ENCODE measurements around the gene CIBAR2.

DNA sequence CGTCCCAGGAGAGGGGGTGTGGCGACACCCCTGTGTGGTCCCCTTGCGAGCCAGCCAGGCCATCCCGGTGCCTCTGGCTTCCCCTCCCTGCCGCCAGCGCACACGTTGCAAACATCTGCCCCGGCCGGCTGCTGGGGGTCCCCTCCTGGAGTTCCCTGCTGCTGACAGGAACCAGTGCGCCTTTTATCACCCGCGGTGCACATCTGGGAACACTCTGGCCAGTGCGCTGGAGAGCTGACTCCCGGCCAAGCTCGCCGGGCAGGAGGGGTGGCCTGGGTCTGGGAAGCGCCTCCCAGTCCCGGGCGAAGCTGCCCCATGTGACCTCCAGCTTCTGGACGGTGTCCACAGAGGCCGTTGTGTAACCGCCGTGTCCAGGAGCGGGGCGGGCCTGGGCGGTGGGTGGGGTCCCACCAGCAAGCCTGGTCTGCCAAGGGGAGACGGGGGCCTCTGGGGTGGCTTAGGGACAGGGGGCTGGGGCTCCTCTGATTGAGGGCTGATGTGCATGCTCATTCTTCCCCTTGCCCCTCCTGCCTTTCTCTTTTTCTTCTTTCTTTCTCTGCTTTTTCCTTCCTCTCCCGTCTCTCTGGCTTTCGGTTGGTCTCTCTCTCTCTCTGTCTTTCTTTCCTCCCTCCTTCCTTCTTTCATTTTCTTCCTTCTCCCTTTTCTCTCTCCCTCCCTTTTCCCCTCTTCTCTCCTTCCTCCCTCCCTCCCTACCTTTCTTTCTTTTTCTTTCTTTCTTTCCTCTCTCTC, 25.2 kb upstream of the CIBAR2 start:
- TF ChIP-seq, protein P1, sequence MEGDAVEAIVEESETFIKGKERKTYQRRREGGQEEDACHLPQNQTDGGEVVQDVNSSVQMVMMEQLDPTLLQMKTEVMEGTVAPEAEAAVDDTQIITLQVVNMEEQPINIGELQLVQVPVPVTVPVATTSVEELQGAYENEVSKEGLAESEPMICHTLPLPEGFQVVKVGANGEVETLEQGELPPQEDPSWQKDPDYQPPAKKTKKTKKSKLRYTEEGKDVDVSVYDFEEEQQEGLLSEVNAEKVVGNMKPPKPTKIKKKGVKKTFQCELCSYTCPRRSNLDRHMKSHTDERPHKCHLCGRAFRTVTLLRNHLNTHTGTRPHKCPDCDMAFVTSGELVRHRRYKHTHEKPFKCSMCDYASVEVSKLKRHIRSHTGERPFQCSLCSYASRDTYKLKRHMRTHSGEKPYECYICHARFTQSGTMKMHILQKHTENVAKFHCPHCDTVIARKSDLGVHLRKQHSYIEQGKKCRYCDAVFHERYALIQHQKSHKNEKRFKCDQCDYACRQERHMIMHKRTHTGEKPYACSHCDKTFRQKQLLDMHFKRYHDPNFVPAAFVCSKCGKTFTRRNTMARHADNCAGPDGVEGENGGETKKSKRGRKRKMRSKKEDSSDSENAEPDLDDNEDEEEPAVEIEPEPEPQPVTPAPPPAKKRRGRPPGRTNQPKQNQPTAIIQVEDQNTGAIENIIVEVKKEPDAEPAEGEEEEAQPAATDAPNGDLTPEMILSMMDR (IDR thresholded peaks at IDR 0.05) = no peak
- no peak for TF ChIP-seq POLR2A (IDR thresholded peaks at IDR 0.05)
- peak; percentile 56 for TF ChIP-seq EP300 (IDR thresholded peaks at IDR 0.05)

All from ovary (tissue), 3 donors.